Uterus (tissue), 2 donors: Measurements from ENCODE around the gene PANK4.

Experiments
- CTCF ChIP-seq, 4 experiments: fragments of 200-600 bp in 2 of 4; fragments of 450-650 bp in 2 of 4; sonication (generic) in 2 of 4; IDR thresholded peaks; one replicate each; pipeline ENCODE4 v1.5.1; 2016 to 2019; ENCODE audit warnings: antibody characterized with exemption in 4 of 4, mild to moderate bottlenecking in 2 of 4, moderate library complexity in 1 of 4
- POLR2A ChIP-seq, 2 donors: fragments of 450-650 bp; IDR thresholded peaks; one replicate each; pipeline ENCODE4 v1.6.1; 2016; ENCODE audit warnings: antibody characterized with exemption in 2 of 2, mild to moderate bottlenecking in 1 of 2, moderate library complexity in 1 of 2

GRCh38 chr1:2504949-2505272, 21.5 kb downstream of the PANK4 start:
- TF ChIP-seq CTCF (IDR thresholded peaks at IDR 0.05), result no peak
- TF ChIP-seq POLR2A (IDR thresholded peaks at IDR 0.05), result no peak
